ENCODE data around the gene ADCY1. TPM values are rescaled to one million over a fixed set of nuclear protein-coding genes. Genes with fewer than 3 reads are reported as not detected.

Gene ADCY1
- total RNA-seq, 4 donors from 2014 or later = 0.34 to 1.9 (median 0.37) TPM

DNA sequence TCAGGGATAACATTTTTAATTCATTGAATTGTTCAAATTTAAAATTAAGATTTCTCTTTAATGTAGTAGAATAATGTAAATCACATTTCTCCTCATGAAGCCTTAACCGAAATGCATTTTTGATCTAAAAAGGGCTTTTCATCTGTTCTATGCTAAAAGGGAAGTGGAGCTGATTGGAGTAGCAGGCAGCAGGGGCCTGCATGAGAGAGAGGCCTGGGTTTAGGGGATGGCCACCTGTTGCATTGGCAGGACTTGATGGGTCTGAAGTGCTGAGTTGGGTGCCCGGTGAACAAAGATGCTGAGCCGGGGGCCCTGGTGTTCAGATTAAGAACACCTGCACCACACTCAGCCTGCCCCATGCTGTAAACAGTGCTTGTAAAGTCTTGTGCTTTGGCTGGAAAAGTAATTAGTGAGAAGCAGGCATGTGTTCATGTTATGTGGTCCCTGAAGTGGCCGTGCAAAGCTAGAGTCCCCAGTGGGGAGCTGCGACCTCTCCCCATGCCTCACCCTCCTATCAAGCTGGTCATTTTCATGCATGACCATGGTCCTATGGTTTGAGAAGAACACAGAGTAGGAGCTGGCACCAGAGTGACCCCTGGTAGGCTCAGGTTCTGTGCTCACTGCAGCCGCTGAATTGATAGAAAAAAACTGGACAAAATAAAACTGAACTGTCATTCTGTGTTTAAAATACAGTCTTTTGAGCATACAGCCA is 124.3 kb downstream of the ADCY1 start:
- Histone ChIP-seq H3K4me1 (no peaks in the 10 kb centered on the region), H3K27me3 (no peaks in the 10 kb centered on the region), H3K4me3 (no peak overlapping the region), H3K9me3 (no peaks in the 10 kb centered on the region), H3K36me3 (no peaks in the 10 kb centered on the region), H3K27ac (no peak overlapping the region)
- TF ChIP-seq, protein P1, sequence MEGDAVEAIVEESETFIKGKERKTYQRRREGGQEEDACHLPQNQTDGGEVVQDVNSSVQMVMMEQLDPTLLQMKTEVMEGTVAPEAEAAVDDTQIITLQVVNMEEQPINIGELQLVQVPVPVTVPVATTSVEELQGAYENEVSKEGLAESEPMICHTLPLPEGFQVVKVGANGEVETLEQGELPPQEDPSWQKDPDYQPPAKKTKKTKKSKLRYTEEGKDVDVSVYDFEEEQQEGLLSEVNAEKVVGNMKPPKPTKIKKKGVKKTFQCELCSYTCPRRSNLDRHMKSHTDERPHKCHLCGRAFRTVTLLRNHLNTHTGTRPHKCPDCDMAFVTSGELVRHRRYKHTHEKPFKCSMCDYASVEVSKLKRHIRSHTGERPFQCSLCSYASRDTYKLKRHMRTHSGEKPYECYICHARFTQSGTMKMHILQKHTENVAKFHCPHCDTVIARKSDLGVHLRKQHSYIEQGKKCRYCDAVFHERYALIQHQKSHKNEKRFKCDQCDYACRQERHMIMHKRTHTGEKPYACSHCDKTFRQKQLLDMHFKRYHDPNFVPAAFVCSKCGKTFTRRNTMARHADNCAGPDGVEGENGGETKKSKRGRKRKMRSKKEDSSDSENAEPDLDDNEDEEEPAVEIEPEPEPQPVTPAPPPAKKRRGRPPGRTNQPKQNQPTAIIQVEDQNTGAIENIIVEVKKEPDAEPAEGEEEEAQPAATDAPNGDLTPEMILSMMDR (IDR thresholded peaks at IDR 0.05) = no peak
- no peak for TF ChIP-seq POLR2A (IDR thresholded peaks at IDR 0.05)
- 77 to 94% methylated on average over 4 to 5 of the region's 6 CpGs for WGBS, 2 donors
- no peak for DNase-seq
- intact Hi-C loops (cut with DNase I) = no loop called here

DNA sequence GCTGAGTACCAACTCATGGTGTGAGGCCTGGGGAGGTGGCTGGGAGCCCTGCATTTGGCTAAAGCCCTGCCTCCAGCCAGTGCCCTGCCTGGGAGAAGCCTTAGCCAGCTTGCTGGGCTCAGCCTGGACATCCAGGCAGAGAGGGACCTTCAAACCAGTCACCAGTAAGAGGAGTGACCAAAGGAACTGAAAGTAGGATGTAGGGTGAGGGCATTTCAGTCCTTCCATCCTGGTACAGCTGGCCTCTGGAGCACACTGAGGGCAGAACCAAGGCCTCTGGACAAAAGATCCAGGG is 124.8 kb downstream of the ADCY1 start:
- Histone ChIP-seq H3K27ac (no peak overlapping the region), H3K36me3 (no peaks in the 10 kb centered on the region), H3K4me3 (no peak overlapping the region), H3K27me3 (no peaks in the 10 kb centered on the region), H3K4me1 (no peaks in the 10 kb centered on the region), H3K9me3 (no peaks in the 10 kb centered on the region)
- TF ChIP-seq POLR2A (IDR thresholded peaks at IDR 0.05) = no peak
- TF ChIP-seq, protein P1 (IDR thresholded peaks at IDR 0.05) = no peak
- no peak for DNase-seq
- intact Hi-C loops (cut with DNase I) = no loop called here

DNA sequence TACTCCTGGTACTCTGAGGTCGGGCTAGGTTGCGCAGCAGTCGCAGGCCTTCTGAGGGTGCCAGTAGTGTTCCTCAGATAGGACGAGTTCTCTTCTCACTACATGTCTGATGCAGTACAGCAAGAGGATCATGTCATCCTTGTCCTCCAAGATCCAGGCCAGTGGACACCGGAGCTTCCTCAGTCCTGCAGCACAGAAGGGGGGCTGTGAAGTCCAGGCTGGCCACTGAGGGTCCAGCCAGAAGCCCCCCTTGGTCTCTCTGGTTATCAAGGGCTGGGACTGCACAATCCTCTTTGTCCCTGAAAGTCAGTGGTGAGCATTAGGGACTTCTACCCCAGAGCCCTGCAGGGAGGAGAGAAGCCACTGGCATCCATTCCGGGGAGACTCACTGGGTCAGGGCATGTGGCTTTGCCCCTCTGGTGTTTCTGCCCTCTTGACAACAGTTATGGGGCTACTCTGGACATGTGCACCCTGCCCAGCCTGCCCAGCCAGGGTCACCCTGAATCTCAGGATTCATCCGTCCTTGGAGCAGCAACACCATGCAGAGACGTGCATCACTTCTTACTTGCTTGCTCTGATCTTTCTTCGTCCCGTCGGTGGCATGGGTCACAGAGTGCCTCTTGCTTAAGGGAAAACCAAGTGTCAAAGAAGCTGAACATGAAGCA is 125.7 kb downstream of the ADCY1 start:
- Histone ChIP-seq H3K36me3 (no peaks in the 10 kb centered on the region), H3K4me1 (no peaks in the 10 kb centered on the region), H3K4me3 (no peak overlapping the region), H3K9me3 (no peaks in the 10 kb centered on the region), H3K27me3 (no peaks in the 10 kb centered on the region), H3K27ac (peak overlapping the region in 1 of 4 donors; percentile 52)
- intact Hi-C loops (cut with DNase I) = no loop called here
- 78 to 98% methylated on average over 9 of the region's 11 CpGs for WGBS, 2 donors
- TF ChIP-seq POLR2A (IDR thresholded peaks at IDR 0.05) = no peak
- TF ChIP-seq, protein P1 (IDR thresholded peaks at IDR 0.05) = no peak
- DNase-seq = no peak

DNA sequence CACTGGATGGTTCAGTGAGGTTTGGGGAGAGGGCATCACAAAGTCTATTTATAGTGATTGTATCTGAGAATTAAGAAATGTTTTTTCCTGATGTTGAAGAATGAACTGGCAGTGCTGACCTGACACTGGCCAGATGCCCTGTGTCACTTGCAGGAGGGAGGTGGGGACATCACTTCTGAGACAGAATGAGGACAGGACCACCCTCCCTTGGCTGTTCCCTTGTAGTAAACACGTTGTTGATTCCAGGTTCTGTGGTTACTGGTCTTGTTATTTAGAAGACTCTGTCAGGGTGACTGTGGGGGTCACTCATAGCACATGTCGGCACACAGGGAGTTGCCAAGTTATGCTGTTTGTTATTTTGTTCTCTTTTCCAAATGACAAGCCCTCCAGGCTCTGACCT is 126.4 kb downstream of the ADCY1 start:
- no peaks in the 10 kb centered on the region for H3K27me3 ChIP-seq
- 38% methylated on average over 2 of the region's 2 CpGs for WGBS, 2 donors
- H3K9me3 ChIP-seq = no peaks in the 10 kb centered on the region
- H3K4me1 ChIP-seq = no peaks in the 10 kb centered on the region
- TF ChIP-seq POLR2A (IDR thresholded peaks at IDR 0.05) = no peak
- TF ChIP-seq, protein P1 (IDR thresholded peaks at IDR 0.05) = no peak
- DNase-seq = no peak
- peak overlapping the region in 1 of 4 donors; percentile 52 for H3K27ac ChIP-seq
- no peaks in the 10 kb centered on the region for H3K36me3 ChIP-seq
- intact Hi-C loops (cut with DNase I) = no loop called here
- H3K4me3 ChIP-seq = no peak overlapping the region

DNA sequence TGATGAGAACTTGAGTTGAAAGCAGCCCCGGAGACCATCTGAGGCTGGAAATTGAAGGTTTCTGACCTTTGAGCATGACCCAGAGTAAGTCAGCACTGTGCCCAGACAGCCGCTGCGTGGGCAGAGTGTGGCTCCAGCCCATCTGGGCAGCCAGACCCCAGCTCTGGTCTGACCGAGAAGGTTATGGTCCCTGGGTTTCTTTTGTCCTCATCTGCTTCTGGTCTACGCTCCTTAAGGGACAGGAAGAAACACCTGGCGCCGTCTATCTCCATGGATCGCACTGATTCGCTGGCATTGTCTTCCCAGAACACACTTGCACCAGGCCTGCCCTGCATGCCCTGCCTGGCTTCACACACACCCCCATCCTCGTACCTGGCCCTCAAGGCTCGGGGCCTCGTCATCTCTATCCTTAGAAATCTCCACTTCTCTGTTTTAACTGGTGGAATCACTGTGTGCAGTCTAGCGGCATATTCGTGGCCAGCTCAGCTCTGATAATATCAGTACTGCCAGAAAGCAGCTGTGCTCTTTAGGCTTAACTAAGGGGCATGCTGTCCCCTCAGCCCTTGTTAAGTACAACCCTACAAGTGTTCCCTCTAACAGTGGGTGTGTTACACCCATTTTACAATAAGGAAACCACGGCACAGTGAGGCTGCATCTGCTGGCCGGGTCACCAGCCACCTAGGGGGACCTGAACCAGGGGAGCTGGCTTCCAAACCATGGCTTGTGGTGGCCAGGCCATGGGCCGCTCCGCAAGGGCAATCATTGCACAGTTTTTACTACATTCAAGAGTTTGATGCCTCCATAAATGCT is 127.7 kb downstream of the ADCY1 start:
- Histone ChIP-seq H3K4me3 (no peak overlapping the region), H3K27ac (no peak overlapping the region), H3K27me3 (no peaks in the 10 kb centered on the region), H3K9me3 (no peaks in the 10 kb centered on the region), H3K36me3 (no peaks in the 10 kb centered on the region), H3K4me1 (no peaks in the 10 kb centered on the region)
- intact Hi-C loops (cut with DNase I) = no loop called here
- DNase-seq = no peak
- WGBS, 2 donors = 74 to 78% methylated on average over 15 of the region's 18 CpGs
- TF ChIP-seq POLR2A (IDR thresholded peaks at IDR 0.05) = no peak
- TF ChIP-seq, protein P1 (IDR thresholded peaks at IDR 0.05) = no peak

Data from esophagus squamous epithelium (tissue), 5 donors.